ENCODE data around the gene CACNA1S.

GRCh38 chr1:201061049-201061448 lies 51.2 kb downstream of the CACNA1S start:
- TF ChIP-seq E2F5 (CRISPR knock-in tag; IDR thresholded peaks at IDR 0.05) (no peak), MAX (CRISPR knock-in tag; IDR thresholded peaks at IDR 0.05) (no peak), CTCF (IDR thresholded peaks at IDR 0.05) (no peak), NR2C2 (CRISPR knock-in tag; IDR thresholded peaks at IDR 0.05) (no peak), TEAD1 (CRISPR knock-in tag; IDR thresholded peaks at IDR 0.05) (no peak), FOXJ3 (CRISPR knock-in tag; IDR thresholded peaks at IDR 0.05; ENCODE audit: borderline replicate concordance) (no peak), USF2 (CRISPR knock-in tag; IDR thresholded peaks at IDR 0.05) (no peak), MXD4 (CRISPR knock-in tag; IDR thresholded peaks at IDR 0.05; ENCODE audit: borderline replicate concordance) (no peak), MLX (CRISPR knock-in tag; IDR thresholded peaks at IDR 0.05) (no peak)

All from WTC11 (cell line).